CD14-positive monocyte (primary cell): ENCODE measurements around the gene TNIK. TPM values are rescaled to one million over a fixed set of nuclear protein-coding genes. Genes with fewer than 3 reads are reported as not detected.

ENCODE experiments used
- DNase-seq, 3 donors: peaks; one replicate each; pipeline ENCODE4 v3.0.0-alpha.2; 2011 to 2022
- H2AFZ ChIP-seq: 2 replicates; pipeline ENCODE4 v1.6.0; 2012; ENCODE audit warnings: mild to moderate bottlenecking, low read depth, low read length, inconsistent platforms; ENCODE audit not compliant: insufficient read depth, poor library complexity, severe bottlenecking
- H3K27ac ChIP-seq, 2 donors: 1 replicate in 1 of 2; 2 replicates in 1 of 2; pipeline ENCODE4 v1.5.1; 2012 to 2013; ENCODE audit warnings: low read length in 2 of 2, control low read depth in 1 of 2, inconsistent platforms in 1 of 2, low read depth in 1 of 2, mild to moderate bottlenecking in 1 of 2
- H3K27me3 ChIP-seq, 2 donors: one replicate each; pipeline versions ENCODE4 v1.6.0 to v1.6.1; 2011 to 2013; ENCODE audit warnings: low read length in 2 of 2; ENCODE audit not compliant: control insufficient read depth in 2 of 2, insufficient read depth in 2 of 2
- H3K36me3 ChIP-seq, 2 donors: replicated peaks in 1 of 2; 1 replicate in 1 of 2; 2 replicates in 1 of 2; pipeline versions ENCODE4 v1.5.1 to v1.6.1; 2012 to 2013; ENCODE audit warnings: low read length in 2 of 2, control low read depth in 1 of 2, inconsistent platforms in 1 of 2, mild to moderate bottlenecking in 1 of 2; ENCODE audit not compliant: insufficient read depth in 2 of 2, control insufficient read depth in 1 of 2
- H3K4me1 ChIP-seq, 2 donors: 1 replicate in 1 of 2; 2 replicates in 1 of 2; pipeline versions ENCODE4 v1.5.1 to v1.6.1; 2012 to 2013; ENCODE audit warnings: low read length in 2 of 2, control low read depth in 1 of 2, inconsistent platforms in 1 of 2, mild to moderate bottlenecking in 1 of 2, moderate library complexity in 1 of 2; ENCODE audit not compliant: insufficient read depth in 2 of 2, control insufficient read depth in 1 of 2
- H3K4me2 ChIP-seq: replicated peaks from 2 replicates; pipeline ENCODE3; 2012; ENCODE audit warnings: low read length, moderate library complexity, mild to moderate bottlenecking; ENCODE audit not compliant: poor library complexity, severe bottlenecking; ENCODE audit errors: extremely low read depth
- H3K4me3 ChIP-seq, 3 experiments: fragments of 200-600 bp in 1 of 3; sonication (generic) in 1 of 3; replicated peaks in 1 of 3; 1 replicate in 2 of 3; 2 replicates in 1 of 3; pipeline ENCODE4 v1.5.1; 2011 to 2013; ENCODE audit warnings: low read length in 3 of 3, mild to moderate bottlenecking in 3 of 3, control low read depth in 2 of 3, low read depth in 2 of 3, inconsistent platforms in 1 of 3, moderate library complexity in 1 of 3
- H3K79me2 ChIP-seq: 2 replicates; pipeline ENCODE4 v1.6.0; 2012; ENCODE audit warnings: mild to moderate bottlenecking, control low read depth, inconsistent platforms, low read length, moderate library complexity; ENCODE audit not compliant: insufficient read depth
- H3K9ac ChIP-seq: 2 replicates; pipeline ENCODE4 v1.6.0; 2017; ENCODE audit warnings: low read length, mild to moderate bottlenecking; ENCODE audit not compliant: insufficient read depth, poor library complexity, severe bottlenecking
- H3K9me3 ChIP-seq, 2 donors: replicated peaks in 1 of 2; 1 replicate in 1 of 2; 2 replicates in 1 of 2; pipeline versions ENCODE4 v1.5.1 to v1.6.1; 2012 to 2013; ENCODE audit warnings: low read length in 2 of 2, control low read depth in 1 of 2; ENCODE audit not compliant: control insufficient read depth in 1 of 2, insufficient read depth in 1 of 2
- H4K20me1 ChIP-seq: 2 replicates; pipeline ENCODE4 v1.6.0; 2012; ENCODE audit warnings: mild to moderate bottlenecking, low read length, control low read depth, moderate library complexity; ENCODE audit not compliant: insufficient read depth
- H3K27ac Mint-ChIP-seq, 7 donors: one replicate each; pipeline ENCODE4 v1.8.0; 2020; ENCODE audit warnings: mild to moderate bottlenecking in 7 of 7, mixed read lengths in 7 of 7, moderate library complexity in 6 of 7, inconsistent platforms in 2 of 7
- H3K27me3 Mint-ChIP-seq, 3 donors: one replicate each; pipeline ENCODE4 v1.8.0; 2021 to 2022; ENCODE audit warnings: low read depth in 3 of 3, mild to moderate bottlenecking in 3 of 3, mixed read lengths in 3 of 3, moderate library complexity in 3 of 3, inconsistent platforms in 1 of 3
- H3K36me3 Mint-ChIP-seq, 2 donors: one replicate each; pipeline ENCODE4 v1.8.0; 2020; ENCODE audit warnings: mixed read lengths in 2 of 2, inconsistent platforms in 1 of 2, mild to moderate bottlenecking in 1 of 2
- H3K4me1 Mint-ChIP-seq: one replicate; pipeline ENCODE4 v1.8.0; 2020; ENCODE audit warnings: mild to moderate bottlenecking, mixed read lengths
- H3K4me3 Mint-ChIP-seq, 2 donors: one replicate each; pipeline ENCODE4 v1.8.0; 2020; ENCODE audit warnings: mild to moderate bottlenecking in 2 of 2, mixed read lengths in 2 of 2, moderate library complexity in 1 of 2
- H3K9me3 Mint-ChIP-seq, 7 donors: one replicate each; pipeline ENCODE4 v1.8.0; 2020 to 2022; ENCODE audit warnings: mixed read lengths in 7 of 7, mild to moderate bottlenecking in 6 of 7, moderate library complexity in 6 of 7, inconsistent platforms in 2 of 7
- CTCF ChIP-seq: fragments of 200-600 bp; IDR thresholded peaks from one replicate; pipeline ENCODE4 v1.8.0; 2022; ENCODE audit warnings: antibody characterized with exemption, mild to moderate bottlenecking
- WGBS: methylation state at CpG from one replicate; pipeline ENCODE4 v1.1.5; 2013; ENCODE audit warnings: missing lambda C conversion rate; ENCODE audit not compliant: insufficient coverage; 5-methylcytosine and 5-hydroxymethylcytosine counted together
- intact Hi-C, 2 donors: fragments of 100-400 bp; cut with micrococcal nuclease; formaldehyde crosslinking; loops; one replicate each; pipeline versions ENCODE4 v1.15.0 to v1.15.1; 2023
- polyA plus RNA-seq, 3 donors: library from polyadenylated mRNA; depleted of rRNA in 1 of 3; unstranded in 2 of 3; stranded (reverse) in 1 of 3; fragments of 300-500 nt in 2 of 3; fragments of >200 nt in 1 of 3; fragmentation: Illumina TruSeq in 2 of 3; gene quantifications; 1 replicate in 2 of 3; 2 replicates in 1 of 3; pipeline ENCODE4 v1.2.3, GENCODE V29; 2012 to 2021

Gene TNIK
- polyA plus RNA-seq, 3 donors = 0.36 to 1.8 (median 0.75) TPM

- no peak for DNase-seq
- H3K79me2 ChIP-seq = no peaks in the 10 kb centered on the region
- WGBS = no CpG with 5 or more reads among the region's 1 CpG
These were observed 264.5 kb downstream of the TNIK start for GRCh38 chr3:171195686-171196085.

GRCh38 chr3:171194965-171195364 is 265.2 kb downstream of the TNIK start:
- H3K27me3 ChIP-seq = no peaks in the 10 kb centered on the region
- H3K79me2 ChIP-seq = no peaks in the 10 kb centered on the region
- intact Hi-C loops = no loop called here
- H3K9ac ChIP-seq = no peak overlapping the region
- peaks cover 15% of the 10 kb centered on the region for H3K4me1 Mint-ChIP-seq
- no peak overlapping the region for H3K27ac ChIP-seq
- H3K27me3 Mint-ChIP-seq = peaks cover 0 to 2% (median 0%) of the 10 kb centered on the region in 3 donors
- H3K36me3 Mint-ChIP-seq = peaks cover 0 to 2% of the 10 kb centered on the region in 2 donors
- no peak overlapping the region for H2AFZ ChIP-seq
- TF ChIP-seq CTCF = no peak
- H3K4me1 ChIP-seq = peaks cover 3 to 9% of the 10 kb centered on the region in 2 donors
- H3K9me3 Mint-ChIP-seq = peaks cover 0 to 5% (median 2%) of the 10 kb centered on the region in 7 donors
- H3K9me3 ChIP-seq = no peaks in the 10 kb centered on the region
- H3K36me3 ChIP-seq = no peaks in the 10 kb centered on the region
- DNase-seq = no peak
- WGBS = no CpG with 5 or more reads among the region's 1 CpG
- no peak overlapping the region for H3K4me3 ChIP-seq
- no peaks in the 10 kb centered on the region for H4K20me1 ChIP-seq
- H3K4me2 ChIP-seq = no peak overlapping the region
- H3K4me3 Mint-ChIP-seq = no peak overlapping the region
- no peak overlapping the region for H3K27ac Mint-ChIP-seq

More at GRCh38 chr3:171195686-171196085, 264.5 kb downstream of the TNIK start:
- intact Hi-C loops = no loop called here
- H3K4me1 Mint-ChIP-seq = peaks cover 21% of the 10 kb centered on the region
- H3K4me3 Mint-ChIP-seq = no peak overlapping the region
- H3K27me3 ChIP-seq = no peaks in the 10 kb centered on the region
- no peak overlapping the region for H3K4me3 ChIP-seq
- no peak overlapping the region for H3K4me2 ChIP-seq
- no peak overlapping the region for H2AFZ ChIP-seq
- no peak overlapping the region for H3K27ac Mint-ChIP-seq
- H3K9me3 Mint-ChIP-seq = peaks cover 0 to 5% (median 2%) of the 10 kb centered on the region in 7 donors
- H3K9me3 ChIP-seq = no peaks in the 10 kb centered on the region
- H3K27ac ChIP-seq = no peak overlapping the region
- TF ChIP-seq CTCF = no peak
- peaks cover 0 to 2% of the 10 kb centered on the region in 2 donors for H3K36me3 Mint-ChIP-seq
- H4K20me1 ChIP-seq = no peaks in the 10 kb centered on the region
- H3K4me1 ChIP-seq = peaks cover 6 to 16% of the 10 kb centered on the region in 2 donors
- no peak overlapping the region for H3K9ac ChIP-seq
- no peaks in the 10 kb centered on the region for H3K36me3 ChIP-seq
- peaks cover 0 to 2% (median 0%) of the 10 kb centered on the region in 3 donors for H3K27me3 Mint-ChIP-seq
